Type B pancreatic cell (in vitro differentiated cells): Measurements from ENCODE around the gene RAPGEF5. TPM values are rescaled to one million over a fixed set of nuclear protein-coding genes. Genes with fewer than 3 reads are reported as not detected.

Source experiments
- DNase-seq: peaks from one replicate; pipeline ENCODE4 v3.0.0; 2021; ENCODE audit warnings: mixed read lengths; ENCODE audit not compliant: unreplicated experiment; ENCODE audit errors: extremely low spot score
- H3K27ac Mint-ChIP-seq: 2 replicates; pipeline ENCODE4 v1.8.0; 2021; ENCODE audit warnings: mild to moderate bottlenecking, mixed read lengths
- H3K27me3 Mint-ChIP-seq: 2 replicates; pipeline ENCODE4 v1.8.0; 2021; ENCODE audit warnings: mixed read lengths
- H3K36me3 Mint-ChIP-seq: 2 replicates; pipeline ENCODE4 v1.8.0; 2021; ENCODE audit warnings: mixed read lengths
- H3K4me1 Mint-ChIP-seq: one replicate; pipeline ENCODE4 v1.8.0; 2021; ENCODE audit warnings: mixed read lengths; ENCODE audit not compliant: unreplicated experiment
- H3K4me3 Mint-ChIP-seq: 2 replicates; pipeline ENCODE4 v1.8.0; 2021; ENCODE audit warnings: mild to moderate bottlenecking, mixed read lengths
- H3K9me3 Mint-ChIP-seq: 2 replicates; pipeline ENCODE4 v1.8.0; 2021; ENCODE audit warnings: mixed read lengths
- total RNA-seq: library from RNA; stranded (reverse); gene quantifications from 2 replicates; pipeline ENCODE4 v1.2.1, GENCODE V29; 2021; ENCODE audit warnings: low replicate concordance
- TF ChIP-seq, protein P1 (sequence below): fragments of 200-600 bp; sonication (generic); conservative IDR thresholded peaks from 2 replicates; pipeline ENCODE4 v1.5.0; 2021; ENCODE audit warnings: antibody characterized with exemption, mild to moderate bottlenecking

Gene RAPGEF5
- total RNA-seq, 1 donor from 2014 or later, result 13.3 TPM

GRCh38 chr7:22181663-22182062 is 175.3 kb downstream of the RAPGEF5 start:
- H3K27ac Mint-ChIP-seq, result no peak overlapping the region
- H3K9me3 Mint-ChIP-seq, result peaks cover 6% of the 10 kb centered on the region
- peaks cover 18% of the 10 kb centered on the region for H3K36me3 Mint-ChIP-seq

GRCh38 chr7:22179442-22179879 is 177.5 kb downstream of the RAPGEF5 start:
- no peak for DNase-seq
- Mint-ChIP-seq H3K4me3 (no peak overlapping the region), H3K27me3 (no peaks in the 10 kb centered on the region), H3K36me3 (peaks cover 23% of the 10 kb centered on the region), H3K27ac (no peak overlapping the region), H3K4me1 (peaks cover 10% of the 10 kb centered on the region), H3K9me3 (peaks cover 6% of the 10 kb centered on the region)
- TF ChIP-seq, protein P1, sequence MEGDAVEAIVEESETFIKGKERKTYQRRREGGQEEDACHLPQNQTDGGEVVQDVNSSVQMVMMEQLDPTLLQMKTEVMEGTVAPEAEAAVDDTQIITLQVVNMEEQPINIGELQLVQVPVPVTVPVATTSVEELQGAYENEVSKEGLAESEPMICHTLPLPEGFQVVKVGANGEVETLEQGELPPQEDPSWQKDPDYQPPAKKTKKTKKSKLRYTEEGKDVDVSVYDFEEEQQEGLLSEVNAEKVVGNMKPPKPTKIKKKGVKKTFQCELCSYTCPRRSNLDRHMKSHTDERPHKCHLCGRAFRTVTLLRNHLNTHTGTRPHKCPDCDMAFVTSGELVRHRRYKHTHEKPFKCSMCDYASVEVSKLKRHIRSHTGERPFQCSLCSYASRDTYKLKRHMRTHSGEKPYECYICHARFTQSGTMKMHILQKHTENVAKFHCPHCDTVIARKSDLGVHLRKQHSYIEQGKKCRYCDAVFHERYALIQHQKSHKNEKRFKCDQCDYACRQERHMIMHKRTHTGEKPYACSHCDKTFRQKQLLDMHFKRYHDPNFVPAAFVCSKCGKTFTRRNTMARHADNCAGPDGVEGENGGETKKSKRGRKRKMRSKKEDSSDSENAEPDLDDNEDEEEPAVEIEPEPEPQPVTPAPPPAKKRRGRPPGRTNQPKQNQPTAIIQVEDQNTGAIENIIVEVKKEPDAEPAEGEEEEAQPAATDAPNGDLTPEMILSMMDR, result no peak

More at GRCh38 chr7:22181663-22182062, 175.3 kb downstream of the RAPGEF5 start:
- no peak overlapping the region for H3K4me3 Mint-ChIP-seq
- H3K27me3 Mint-ChIP-seq, result no peaks in the 10 kb centered on the region
- DNase-seq, result no peak
- TF ChIP-seq, protein P1, result no peak
- H3K4me1 Mint-ChIP-seq, result peaks cover 10% of the 10 kb centered on the region

DNA sequence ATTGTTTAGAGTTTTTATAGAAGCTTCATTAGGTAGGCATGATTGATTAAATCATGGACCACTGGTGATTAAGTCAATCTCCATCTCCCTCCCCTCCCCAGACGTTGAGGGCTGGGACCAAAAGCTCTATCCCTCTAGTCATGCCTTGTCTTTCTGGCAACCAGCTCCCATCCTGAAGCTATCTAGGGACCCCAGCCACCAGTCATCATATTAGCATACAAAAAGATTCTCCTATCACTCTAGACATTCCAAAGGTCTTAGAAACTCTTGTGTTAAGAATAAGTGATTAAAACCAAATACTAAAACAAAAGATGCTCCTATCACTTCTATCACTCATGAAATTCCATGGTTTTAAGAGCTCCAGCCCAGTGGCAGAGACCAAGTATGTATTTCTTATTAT is 178.2 kb downstream of the RAPGEF5 start:
- TF ChIP-seq, protein P1, result no peak
- Mint-ChIP-seq H3K4me1 (peaks cover 10% of the 10 kb centered on the region), H3K4me3 (no peak overlapping the region), H3K27me3 (no peaks in the 10 kb centered on the region), H3K9me3 (peaks cover 6% of the 10 kb centered on the region), H3K36me3 (peaks cover 26% of the 10 kb centered on the region), H3K27ac (no peak overlapping the region)
- DNase-seq, result no peak

- Mint-ChIP-seq H3K27me3 (no peaks in the 10 kb centered on the region), H3K4me1 (peaks cover 5% of the 10 kb centered on the region), H3K27ac (no peak overlapping the region)
Observed at GRCh38 chr7:22176791-22177412, 180.1 kb downstream of the RAPGEF5 start.

DNA sequence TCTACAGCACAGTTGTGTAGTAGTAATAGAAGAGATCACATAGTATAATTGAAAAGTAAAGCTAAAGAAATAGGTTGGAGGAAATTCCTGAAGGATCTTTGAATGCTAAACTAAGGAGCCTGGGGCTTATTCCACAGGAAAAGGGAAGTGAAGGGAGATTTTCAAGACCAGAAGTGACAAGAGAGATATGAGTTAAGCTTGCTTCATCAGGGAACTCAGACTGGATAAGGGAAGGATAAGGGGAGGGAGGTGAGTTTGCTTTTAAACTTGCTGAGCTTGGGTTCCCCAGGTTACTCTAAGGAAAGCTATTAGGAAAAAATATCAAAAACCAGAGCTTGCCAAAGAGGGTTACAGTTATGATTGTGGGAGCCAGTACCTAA is 182.4 kb downstream of the RAPGEF5 start:
- Mint-ChIP-seq H3K4me1 (no peaks in the 10 kb centered on the region), H3K4me3 (no peak overlapping the region), H3K36me3 (peaks cover 12% of the 10 kb centered on the region), H3K27me3 (no peaks in the 10 kb centered on the region), H3K27ac (no peak overlapping the region), H3K9me3 (peaks cover 2% of the 10 kb centered on the region)
- no peak for DNase-seq
- TF ChIP-seq, protein P1, result no peak

More at GRCh38 chr7:22176791-22177412, 180.1 kb downstream of the RAPGEF5 start:
- H3K4me3 Mint-ChIP-seq, result no peak overlapping the region
- TF ChIP-seq, protein P1, result no peak
- DNase-seq, result no peak
- H3K36me3 Mint-ChIP-seq, result peaks cover 26% of the 10 kb centered on the region
- peaks cover 6% of the 10 kb centered on the region for H3K9me3 Mint-ChIP-seq
